ENCODE measurements around the gene POR.
A peak's percentile ranks its signal among the peaks of the same experiment; 100 is the strongest.
"Not testable (repeated sequence)": the region's sequence is repeated elsewhere in the genome, so short reads cannot be mapped to it uniquely, and the experiment has no call there.

Gene POR

DNA sequence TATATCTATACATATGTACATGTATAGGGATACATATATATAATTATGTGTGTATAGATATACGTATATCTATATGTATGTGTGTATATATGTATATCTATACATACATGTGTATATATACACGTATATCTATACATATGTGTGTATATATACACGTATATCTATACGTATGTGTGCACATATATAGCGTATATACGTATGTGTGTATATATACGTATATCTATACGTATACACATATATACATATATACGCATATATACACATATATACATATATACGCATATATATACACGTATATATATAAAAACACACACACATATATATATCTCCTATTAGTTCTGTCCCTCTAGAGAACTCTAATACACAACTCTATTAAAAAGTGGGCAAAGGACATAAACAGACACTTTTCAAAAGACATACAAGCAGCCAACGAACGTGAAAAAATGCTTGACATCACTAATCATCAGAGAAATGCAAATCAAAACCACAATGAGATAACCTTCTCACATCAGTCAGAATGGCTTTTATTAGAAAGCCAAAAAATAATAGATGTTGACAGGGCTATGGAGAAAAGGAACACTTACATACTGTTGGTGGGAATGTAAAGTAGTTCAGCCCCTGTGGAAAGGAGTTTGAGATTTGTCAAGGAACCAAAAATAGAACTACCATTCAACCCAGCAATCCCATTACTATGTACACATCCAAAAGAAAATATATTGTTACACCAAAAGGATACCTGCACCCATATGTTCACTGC lies 101.4 kb downstream of the POR start:
- no peak for DNase-seq (ENCODE audit: low read depth in 2 of 2, low spot score in 1 of 2)

DNA sequence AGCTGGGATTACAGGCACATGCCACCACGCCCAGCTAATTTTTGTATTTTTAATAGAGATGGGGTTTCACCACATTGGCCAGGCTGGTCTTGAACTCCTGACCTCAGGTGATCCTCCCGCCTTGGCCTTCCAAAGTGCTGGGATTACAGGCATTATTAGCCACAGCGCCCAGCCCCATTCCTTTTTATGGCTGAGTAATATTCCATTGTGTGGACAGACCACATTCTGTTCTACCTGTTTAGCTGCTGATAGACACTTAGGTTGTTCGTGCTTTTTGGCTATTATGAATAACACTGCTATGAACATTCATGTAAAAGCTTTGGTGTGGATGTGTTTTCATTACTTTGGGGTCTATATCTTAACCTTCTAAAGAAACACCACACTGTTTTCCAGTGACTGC lies 103.6 kb downstream of the POR start:
- not testable (repeated sequence) for DNase-seq (ENCODE audit: low read depth in 2 of 2, low spot score in 1 of 2)

DNA sequence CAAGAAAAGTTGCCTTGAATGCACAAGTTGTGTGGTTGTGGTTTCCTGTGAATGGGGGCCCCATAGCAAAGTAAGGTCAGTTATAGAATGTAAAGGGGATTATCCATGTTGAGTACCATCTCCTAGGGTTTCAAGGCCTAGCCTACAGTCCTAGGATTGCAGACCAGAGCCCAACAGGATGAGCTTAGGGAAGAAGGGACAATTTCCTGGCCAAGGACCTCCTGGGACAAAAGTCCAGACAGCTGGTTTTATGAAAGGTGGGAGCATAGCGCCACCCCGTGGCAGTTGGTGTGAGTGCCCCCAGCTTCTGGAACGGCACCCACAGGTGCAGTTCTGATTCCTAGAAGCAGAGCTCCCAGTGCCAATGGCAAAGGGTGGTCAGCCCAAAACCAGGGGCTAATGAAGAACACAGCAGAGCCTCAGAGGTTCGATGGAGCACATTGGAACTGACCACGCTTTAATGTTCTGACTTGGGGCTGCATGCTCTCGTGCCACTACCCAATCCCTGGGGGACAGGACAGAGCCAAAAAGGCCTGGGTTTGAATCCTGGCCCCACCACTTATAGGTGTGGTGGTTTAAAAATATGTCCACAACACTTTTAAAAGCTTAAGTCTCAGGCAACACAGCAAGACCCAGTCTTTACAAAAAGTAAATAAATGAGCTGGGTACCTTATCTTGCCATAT lies 105.2 kb downstream of the POR start:
- DNase-seq (ENCODE audit: low read depth in 2 of 2, low spot score in 1 of 2), result peak; percentile 21 to 58

DNA sequence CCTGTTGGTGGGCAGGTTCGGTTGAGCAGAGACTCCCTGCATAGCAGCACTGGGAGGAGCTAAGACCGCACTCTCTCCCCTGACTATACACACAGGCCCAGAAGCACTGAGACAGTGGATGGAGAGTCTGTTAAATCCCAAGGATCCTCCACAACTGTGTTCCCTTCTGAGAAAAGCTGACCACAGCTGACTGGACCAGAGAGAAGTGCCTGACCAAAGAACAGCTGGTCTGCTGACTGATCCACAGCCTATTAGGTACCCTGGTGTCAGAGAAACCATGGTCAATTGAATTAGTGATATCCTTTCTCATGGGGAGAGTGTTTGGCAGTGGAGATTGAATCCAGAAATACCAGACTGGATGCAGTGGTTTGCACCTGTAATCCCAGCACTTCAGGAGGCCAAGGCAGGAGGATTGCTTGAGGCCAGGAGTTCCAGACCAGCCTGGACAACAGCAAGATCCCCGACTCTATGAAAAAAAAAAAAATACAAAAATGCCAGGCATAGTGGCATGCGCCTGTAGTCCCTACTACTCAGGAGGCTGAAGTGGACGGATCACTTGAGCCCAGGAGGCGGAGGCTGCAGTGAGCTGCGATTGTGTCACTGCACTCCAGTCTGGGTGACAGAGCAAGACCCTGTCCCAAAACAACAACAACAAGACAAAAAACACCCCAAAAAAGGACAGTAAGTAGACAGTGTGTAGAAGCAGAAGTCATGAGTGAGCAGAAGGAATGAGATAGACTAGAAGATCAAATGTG lies 107.2 kb downstream of the POR start:
- no peak for DNase-seq (ENCODE audit: low read depth in 2 of 2, low spot score in 1 of 2)

DNA sequence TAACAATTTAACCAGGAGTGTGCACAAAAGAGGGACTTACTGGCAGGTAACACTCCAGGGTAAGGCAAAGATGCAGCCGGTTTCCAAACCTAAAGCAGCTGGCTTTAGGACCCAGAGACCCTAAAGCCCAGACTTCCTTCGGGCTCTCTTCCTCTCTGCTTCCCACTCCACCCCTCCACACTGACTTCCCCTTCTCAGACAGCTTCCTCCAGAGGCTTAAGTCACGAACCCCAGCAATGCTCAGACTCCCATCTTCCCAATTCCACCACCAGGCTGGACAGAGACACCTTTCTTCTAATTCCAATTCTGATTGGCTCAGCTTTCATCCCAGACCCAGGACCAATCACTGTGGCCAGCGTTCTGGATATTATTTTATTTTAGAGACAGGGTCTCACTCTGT lies 108.0 kb downstream of the POR start:
- DNase-seq (ENCODE audit: low read depth in 2 of 2, low spot score in 1 of 2), result no peak

DNA sequence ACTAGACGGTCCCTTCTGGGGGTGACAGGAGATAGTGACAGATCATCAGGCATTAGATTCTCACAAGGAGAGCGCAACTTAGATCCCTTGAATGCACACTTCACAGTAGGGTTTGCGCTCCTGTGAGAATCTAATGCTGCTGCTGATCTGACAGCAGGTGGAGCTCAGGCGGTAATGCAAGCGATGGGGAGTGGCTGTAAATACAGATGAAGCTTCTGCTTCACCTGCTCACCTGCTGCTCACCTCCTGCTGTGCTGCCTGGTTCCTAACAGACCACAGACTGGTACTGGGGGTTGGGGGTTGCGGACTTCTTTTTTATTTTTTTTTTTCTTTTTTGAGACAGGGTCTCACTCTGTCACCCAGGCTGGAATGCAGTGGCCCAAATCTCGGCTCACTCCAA lies 114.7 kb downstream of the POR start:
- DNase-seq (ENCODE audit: low read depth in 2 of 2, low spot score in 1 of 2), result not testable (repeated sequence)

DNA sequence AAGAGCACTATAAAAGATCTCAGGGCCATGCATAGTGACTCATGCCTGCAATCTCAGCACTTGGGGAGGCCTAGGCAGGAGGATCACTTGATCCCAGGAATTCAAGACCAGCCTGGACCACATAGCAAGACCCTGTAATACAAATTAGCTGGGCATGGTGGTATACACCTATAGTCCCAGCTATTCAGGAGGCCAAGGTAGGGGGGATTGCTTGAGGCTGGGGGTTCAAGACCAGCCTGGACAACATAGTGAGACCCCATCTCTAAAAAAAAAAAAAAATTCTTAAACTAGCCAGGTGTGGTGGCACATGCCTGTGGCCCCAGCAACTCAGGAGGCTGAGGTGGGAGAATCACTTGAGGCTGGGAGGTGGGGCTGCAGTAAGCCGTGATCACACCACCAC lies 117.0 kb downstream of the POR start:
- no peak for DNase-seq (ENCODE audit: low read depth in 2 of 2, low spot score in 1 of 2)

Data from stimulated activated CD8-positive, alpha-beta memory T cell treated with anti-CD3 and anti-CD28 coated beads, Interleukin-4, amount 100 ng/mL, for 4 hours (primary cell).